HG02678 (cell line): ENCODE results near the gene ELF2.
"Not testable (repeated sequence)": the region's sequence is repeated elsewhere in the genome, so short reads cannot be mapped to it uniquely, and the experiment has no call there.

Experiments
- ATAC-seq: cut with Tn5 transposase; IDR thresholded peaks from one replicate; pipeline ENCODE4 v1.9.1; 2021; ENCODE audit warnings: mild to moderate bottlenecking, moderate library complexity; ENCODE audit not compliant: unreplicated experiment

ELF2 gene

DNA sequence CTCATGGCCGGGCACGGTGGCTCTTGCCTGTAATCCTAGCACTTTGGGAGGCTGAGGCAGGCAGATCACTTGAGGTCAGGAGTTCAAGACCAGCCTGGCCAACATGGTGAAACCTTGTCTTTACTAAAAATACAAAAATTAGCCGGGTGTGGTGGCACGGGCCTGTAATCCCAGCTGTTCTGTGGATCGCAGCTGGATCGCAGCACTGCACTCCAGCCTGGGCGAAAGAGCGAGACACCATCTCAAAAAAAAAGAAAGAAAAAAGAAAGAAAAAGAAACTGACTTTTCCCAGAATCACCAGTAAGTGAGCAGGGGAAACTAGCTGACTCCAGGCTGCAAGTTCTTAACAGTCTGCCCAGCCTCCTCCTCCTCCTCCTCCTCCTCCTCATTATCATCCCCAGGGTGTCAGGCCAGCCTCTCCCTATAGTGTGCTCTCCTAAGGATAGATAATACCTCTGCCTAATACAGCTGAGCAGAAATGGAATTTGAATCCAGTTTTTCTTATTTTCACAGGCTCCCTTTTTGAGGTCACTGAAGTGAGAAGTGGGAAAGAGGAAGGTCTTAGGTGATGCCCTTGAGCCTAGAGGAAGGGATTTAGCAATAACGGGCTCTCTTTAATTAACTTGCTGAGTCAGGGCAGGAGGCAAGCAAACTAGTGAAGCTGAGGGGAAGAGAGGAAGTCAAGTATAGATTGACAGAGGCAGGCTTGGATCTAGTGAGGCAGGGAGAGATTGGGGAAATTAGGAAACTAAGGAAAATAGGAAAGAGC is 11.8 kb upstream of the ELF2 start:
- ATAC-seq = no peak

- ATAC-seq = peak; percentile 44
Observed at GRCh38 chr4:139184129-139184528, 7.1 kb upstream of the ELF2 start.

DNA sequence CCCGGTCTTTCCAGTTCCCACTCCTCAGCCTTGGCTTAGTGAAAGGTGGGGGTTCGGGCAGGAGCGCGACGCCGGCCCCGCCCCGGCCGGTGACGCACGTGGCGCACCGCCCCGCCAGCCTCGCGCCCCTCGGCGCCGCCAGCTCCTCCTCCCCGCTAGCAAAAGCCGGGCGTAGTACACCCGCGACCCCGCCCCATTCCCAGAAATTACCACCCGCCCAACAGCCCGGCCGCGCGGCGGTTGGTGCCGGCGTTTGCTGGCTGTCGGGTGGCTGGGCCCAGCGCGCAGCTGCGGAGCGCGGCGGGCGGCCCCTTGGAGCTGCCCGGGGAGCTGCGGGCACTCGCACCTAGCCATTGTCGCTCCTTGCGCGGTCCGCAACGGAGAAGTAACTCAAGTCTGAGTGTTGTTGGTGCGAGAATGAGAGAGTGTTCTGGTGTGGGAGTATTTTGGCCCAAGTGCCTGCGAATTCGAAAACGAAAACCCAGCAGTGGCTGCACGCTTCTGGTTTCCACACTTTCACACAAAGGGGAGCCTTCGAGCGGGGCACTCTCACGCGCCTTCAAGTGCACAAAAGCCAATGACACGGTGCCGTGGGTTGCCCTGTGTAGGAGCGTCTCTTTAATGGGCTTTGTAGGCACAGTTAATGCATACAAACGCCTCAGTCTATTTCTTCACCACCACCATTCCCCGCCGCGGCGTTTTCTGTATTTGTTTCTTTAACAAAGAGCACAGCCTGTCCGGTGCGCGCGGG is 1.0 kb upstream of the ELF2 start:
- ATAC-seq = peak; percentile 75

DNA sequence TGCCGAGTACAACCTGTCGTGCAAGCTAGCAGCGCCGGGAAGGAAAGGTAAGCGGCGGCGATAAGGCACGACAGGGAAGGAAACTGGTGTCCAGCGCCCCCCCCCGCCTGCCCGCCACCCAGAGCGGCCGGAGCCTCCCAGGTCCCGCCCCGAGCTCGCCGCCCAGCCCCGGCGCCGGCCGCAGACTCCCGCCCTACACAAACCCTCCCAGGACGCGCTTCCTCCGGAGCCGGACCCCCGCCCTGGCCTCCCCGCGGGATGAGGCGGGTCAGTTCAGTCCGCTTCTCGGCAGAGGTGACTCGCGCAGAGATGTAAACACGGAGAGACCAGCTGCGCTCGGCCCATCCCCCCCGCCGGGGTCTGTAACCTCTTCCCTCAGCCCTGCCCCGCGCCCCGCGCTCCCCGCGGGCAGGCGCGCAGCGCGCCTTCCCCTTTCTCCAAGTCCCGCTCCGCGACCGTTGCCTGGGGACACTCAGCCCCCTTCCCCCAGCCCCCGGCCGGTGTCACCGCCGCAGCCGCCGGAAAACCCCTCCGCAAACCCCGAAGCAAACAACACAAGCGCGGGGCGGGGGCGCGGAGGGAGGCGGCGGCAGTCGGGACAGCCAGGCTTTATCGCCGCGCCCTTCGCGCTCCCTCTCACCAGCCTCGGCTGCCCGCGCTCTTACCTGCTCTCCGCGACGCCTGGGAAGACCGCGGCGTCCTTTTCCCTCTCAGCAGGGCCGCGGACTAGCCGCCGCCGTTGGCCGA is 543 bp downstream of the ELF2 start:
- ATAC-seq = peak; percentile 11

GRCh38 chr4:139175646-139176301 is 1.2 kb downstream of the ELF2 start:
- ATAC-seq = no peak

GRCh38 chr4:139171876-139172691 is 4.9 kb downstream of the ELF2 start:
- no peak for ATAC-seq

DNA sequence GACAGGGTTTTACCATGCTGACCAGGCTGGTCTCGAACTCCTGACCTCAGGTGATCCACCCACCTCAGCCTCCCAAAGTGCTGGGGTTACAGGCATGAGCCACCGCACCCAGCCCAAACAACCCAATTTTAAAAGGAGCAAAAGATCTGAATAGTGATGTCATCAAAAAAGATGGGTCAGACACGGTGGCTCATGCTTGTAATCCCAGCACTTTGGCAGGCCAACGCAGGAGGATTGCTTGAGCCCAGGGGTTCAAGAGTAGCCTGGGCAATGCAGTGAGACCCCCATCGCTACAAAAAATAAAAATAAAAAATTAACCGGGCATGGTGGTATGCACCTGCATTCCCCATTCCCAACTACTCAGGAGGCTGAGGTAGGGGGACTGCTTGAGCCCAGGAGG is 6.1 kb downstream of the ELF2 start:
- ATAC-seq = no peak

DNA sequence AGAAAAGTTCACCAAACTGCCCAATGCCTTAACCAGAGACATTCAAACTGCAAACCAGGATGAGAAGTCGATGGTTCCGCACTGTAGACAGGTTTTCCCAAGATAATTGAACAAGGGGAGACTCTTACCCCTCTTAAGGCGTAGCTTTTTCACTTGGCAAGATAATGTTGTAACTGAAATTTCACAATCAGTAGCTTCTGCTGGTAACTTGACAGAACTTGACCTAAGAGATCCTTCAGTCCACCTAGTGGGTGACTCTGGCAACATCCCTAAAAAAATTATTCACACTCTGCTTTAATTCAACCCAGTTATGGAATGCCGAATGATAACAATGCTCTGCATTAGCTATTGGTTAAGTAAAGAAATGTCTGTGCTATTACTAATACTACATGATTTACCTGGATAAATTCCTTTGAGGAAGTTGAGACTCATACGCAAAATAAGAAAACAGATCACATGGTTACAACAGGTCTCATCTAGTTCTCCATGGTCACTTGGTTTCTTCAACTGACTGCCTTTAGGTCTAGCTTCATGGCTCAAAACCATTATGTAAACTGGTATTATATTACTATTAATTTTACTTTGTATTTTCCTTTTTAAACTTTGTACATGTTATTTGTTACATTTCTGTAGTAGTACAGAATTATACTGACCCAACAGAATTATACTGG is 9.1 kb downstream of the ELF2 start:
- no peak for ATAC-seq

GRCh38 chr4:139164731-139165130 is 12.3 kb downstream of the ELF2 start:
- no peak for ATAC-seq

- no peak for ATAC-seq
Observed at GRCh38 chr4:139163806-139164206, 13.2 kb downstream of the ELF2 start.

GRCh38 chr4:139157977-139158376 is 19.0 kb downstream of the ELF2 start:
- ATAC-seq = not testable (repeated sequence)

DNA sequence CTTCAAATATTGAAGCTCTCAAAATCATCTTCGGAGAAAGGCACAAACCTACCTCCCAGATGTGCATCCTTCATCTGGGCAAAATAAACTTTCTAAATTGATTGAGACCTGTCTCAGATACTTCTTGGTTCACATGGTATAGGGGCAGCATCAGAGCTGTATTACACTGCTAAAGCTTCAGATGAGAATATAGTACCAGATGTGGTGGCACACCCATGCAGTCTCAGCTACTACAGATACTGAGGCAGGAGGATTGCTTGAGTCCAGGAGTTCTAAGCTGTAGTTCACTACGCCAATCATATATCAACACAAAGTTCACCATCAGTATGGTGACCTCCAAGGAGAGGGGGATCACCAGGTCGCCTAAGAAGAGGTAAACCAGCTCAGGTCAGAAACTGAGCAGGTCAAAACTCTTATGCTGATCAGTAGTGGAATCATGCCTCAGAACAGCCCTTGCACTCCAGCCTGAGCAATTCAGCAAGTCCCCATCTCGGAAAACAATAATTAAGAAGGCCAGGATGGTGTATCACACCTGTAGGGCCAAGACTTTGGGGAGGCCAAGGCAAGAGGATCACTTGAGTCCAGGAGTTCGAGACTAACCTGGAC is 22.0 kb downstream of the ELF2 start:
- no peak for ATAC-seq

DNA sequence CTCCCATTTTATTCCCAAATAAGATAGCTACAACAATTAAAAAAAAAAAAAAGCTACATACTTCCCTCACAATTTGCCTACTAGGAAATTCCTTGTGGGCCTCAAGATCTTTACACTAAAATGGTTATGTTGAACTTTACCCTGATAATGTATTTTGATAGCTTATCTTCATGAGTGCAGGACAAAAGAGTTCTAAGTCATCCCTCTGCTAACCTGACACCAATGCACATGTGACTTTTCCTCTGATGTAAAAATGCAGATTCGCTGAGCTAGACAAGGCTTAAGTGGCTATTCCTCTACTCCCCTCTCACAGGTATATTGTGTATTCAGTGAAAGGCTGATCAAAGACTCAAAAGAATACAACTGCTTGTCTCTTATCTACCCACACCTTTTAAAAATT is 22.5 kb downstream of the ELF2 start:
- no peak for ATAC-seq

- no peak for ATAC-seq
Observed at GRCh38 chr4:139154134-139154421, 22.9 kb downstream of the ELF2 start.

- ATAC-seq = no peak
Observed at GRCh38 chr4:139153411-139154133, 23.4 kb downstream of the ELF2 start.

GRCh38 chr4:139152249-139152648 is 24.8 kb downstream of the ELF2 start:
- no peak for ATAC-seq

DNA sequence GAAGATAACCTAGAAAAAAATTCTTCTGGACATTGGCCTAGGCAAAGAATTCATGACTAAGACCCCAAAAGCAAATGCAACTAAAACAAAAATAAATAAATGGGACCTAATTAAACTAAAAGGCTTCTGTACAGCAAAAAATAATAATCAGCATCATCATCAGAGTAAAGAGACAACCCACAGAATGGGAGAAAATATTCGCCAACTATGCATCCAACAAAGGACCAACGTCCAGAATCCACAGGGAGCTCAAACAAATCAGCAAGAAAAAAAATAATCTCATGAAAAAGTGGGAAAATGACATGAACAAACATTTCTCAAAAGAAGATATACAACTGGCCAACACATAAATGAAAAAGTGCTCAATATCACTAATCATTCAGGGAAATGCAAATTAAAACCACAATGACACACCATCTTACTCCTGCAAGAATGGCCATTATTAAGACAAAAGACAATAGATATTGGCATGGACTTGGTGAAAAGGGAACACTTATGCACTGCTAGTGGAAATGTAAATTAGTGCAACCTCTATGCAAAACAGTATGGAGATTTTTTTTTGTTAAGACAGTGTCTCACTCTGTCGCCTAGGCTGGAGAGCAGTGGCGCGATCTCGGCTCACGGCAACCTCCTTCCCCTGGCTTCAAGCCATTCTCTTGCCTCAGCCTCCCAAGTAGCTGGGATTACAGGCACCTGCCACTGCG is 29.9 kb downstream of the ELF2 start:
- ATAC-seq = no peak

DNA sequence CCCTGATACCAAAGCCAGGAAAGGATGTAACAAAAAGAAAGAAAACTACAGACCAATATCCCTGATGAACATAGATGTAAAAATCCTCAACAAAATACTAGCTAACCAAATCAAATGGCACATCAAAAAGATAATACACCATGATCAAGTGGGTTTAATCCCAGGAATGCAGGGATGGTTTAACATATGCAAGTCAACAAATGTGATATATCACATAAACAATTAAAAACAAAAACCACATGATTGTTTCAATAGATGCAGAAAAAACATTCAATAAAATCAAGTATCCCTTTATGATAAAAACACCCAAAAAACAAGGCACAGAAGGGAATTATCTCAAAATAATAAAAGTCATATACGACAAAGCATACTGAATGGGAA is 31.5 kb downstream of the ELF2 start:
- ATAC-seq = no peak
